Skin of body (tissue), 2 donors: ENCODE measurements around the gene RPS5. TPM values are rescaled to one million over a fixed set of nuclear protein-coding genes. Genes with fewer than 3 reads are reported as not detected.
"Not testable (repeated sequence)": the region's sequence is repeated elsewhere in the genome, so short reads cannot be mapped to it uniquely, and the experiment has no call there.

ENCODE experiments used
- DNase-seq: peaks from one replicate; lab custom pipeline; 2025; lab: John Stamatoyannopoulos, UW
- total RNA-seq: library from RNA; depleted of rRNA; stranded (reverse); fragments of >200 nt; gene quantifications from one replicate; pipeline ENCODE4 v1.2.3, GENCODE V29; 2014

RPS5 gene
- 1,739 TPM for total RNA-seq

DNA sequence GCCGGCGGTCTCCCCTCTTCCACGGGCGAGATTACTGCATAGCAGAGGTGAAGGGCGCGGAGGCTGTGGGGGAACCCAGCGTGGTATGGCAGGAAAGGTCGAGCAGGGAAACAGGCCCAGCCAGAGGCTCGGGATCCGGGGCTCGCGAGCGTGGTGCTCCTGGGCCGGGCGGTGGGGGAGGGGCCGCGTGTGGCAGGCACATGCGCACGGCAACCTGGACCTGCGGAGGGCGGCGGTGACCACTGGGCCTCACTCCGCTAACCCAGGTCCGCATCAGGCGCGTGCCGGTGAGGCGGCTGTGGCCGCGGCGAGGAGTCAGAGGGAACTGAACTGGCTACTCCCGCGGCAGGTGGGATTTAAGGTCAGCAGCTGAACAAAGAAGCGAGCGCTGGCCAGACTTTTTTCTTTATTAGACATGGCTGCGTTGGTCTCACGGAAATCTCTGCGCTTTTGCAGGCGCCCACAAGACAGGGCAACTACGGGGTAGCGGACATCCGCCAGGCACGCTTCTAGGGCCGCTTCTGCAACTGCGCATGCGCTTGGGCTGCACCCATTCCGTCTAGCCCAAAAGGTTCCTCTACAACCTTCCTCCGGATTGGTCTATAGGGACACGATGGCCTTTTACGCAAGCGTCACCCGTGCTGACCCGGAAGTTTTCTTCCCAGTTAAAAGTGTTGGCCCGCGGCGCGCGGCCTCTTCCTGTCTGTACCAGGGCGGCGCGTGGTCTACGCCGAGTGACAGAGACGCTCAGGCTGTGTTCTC is at the start of gene RPS5:
RPS5 (plus strand) TSS at position 694 of the 762 bp plus-strand sequence. CDS start 869 bp downstream, outside the sequence.
- DNase-seq, result peak; percentile 98

DNA sequence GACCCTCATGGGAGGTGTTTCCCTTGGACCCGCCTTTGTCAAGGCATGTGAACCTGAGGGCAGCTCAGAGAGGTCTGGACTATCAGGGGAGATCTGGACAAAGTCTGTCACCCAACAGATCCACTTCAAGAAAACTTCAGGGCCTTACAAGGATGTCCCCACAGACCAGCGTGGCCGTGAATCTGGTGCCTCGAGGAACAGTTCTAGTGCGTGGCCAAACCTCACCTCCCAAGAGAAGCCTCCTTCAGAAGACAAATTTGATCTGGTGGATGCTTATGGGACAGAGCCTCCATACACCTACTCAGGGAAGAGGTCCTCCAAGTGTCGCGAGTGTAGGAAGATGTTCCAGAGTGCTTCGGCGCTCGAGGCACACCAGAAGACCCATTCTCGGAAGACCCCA is 48.7 kb upstream of the RPS5 start:
- no peak for DNase-seq

DNA sequence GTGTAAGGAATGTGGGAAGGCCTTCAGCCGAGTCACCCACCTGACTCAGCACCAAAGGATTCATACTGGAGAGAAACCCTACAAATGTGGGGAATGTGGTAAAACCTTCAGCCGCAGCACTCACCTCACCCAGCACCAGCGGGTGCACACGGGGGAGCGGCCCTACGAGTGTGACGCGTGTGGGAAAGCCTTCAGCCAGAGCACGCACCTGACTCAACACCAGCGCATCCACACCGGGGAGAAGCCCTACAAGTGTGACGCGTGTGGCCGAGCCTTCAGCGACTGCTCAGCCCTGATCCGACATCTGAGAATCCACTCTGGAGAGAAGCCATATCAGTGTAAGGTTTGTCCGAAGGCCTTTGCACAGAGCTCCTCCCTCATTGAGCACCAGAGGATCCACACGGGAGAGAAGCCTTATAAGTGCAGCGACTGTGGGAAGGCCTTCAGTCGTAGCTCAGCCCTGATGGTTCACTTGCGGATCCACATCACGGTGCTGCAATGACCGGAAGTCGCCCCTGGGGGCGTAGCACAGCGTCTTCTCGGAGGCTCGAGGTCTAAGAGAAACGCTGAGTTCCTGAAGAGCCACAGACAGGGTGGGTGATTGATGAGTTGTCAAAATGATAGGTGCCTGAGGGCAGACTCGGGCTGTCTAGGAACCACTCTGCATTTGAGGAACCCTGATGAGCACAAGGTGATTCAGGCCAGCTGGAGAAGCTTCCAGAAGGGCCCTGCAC is 48.1 kb upstream of the RPS5 start:
- DNase-seq, result no peak

- DNase-seq, result no peak
Observed at GRCh38 chr19:58345558-58345957, 41.5 kb upstream of the RPS5 start.

GRCh38 chr19:58346961-58347929 is 39.8 kb upstream of the RPS5 start:
- DNase-seq, result peak; percentile 38

DNA sequence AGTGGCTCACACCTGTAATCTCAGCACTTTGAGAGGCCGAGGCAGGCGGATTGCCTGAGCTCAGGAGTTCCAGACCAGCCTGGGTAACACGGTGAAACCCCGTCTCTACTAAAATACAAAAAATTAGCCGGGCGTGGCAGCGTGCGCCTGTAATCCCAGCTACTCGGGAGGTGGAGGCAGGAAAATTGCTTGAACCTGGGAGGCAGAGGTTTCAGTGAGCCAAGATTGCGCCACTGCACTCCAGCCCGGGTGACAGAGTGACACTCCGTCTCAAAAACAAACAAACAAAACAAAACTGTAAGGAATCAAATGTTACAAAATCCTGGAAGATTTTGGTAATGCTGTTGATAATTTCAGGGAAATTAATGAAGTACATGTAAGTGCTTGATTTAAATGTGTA is 39.0 kb upstream of the RPS5 start:
- DNase-seq, result not testable (repeated sequence)

DNA sequence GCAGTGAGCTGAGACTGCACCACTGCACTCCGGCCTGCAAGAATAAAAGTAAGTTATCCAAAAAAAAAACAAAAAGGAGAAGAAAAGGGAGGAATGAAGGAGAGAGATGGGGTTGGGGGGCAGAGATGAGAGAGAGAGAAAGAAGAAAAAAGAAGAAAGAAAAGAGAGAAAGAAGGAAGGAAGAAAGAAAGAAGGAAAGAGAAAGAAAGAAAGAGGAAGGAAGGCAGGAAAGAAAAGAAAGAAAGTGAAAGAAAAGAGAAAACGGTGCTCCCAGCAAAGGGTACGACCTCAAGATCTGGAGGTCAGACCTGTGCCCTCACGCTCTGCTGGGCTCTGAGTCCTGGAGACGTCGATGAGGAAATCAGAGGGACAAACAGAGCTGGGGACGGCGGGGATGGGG is 37.5 kb upstream of the RPS5 start:
- DNase-seq, result no peak

GRCh38 chr19:58350001-58350861 is 36.8 kb upstream of the RPS5 start:
- DNase-seq, result no peak

- DNase-seq, result no peak
Observed at GRCh38 chr19:58350871-58351557, 36.1 kb upstream of the RPS5 start.

DNA sequence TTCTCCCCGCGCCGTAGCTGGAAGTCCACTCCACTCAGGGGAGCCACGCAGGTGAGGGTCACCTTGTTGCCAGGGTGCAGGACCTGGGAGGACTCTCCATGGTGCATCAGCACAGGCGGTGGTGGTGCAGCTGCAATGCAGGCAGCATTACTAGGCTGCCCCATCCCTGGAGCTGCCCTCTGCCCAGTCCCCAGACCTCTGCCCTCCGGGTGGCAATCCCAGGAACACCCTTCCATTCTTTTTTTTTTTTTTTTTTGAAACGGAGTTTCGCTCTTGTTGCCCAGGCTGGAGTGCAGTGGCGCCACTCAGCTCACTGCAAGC is 35.6 kb upstream of the RPS5 start:
- no peak for DNase-seq

DNA sequence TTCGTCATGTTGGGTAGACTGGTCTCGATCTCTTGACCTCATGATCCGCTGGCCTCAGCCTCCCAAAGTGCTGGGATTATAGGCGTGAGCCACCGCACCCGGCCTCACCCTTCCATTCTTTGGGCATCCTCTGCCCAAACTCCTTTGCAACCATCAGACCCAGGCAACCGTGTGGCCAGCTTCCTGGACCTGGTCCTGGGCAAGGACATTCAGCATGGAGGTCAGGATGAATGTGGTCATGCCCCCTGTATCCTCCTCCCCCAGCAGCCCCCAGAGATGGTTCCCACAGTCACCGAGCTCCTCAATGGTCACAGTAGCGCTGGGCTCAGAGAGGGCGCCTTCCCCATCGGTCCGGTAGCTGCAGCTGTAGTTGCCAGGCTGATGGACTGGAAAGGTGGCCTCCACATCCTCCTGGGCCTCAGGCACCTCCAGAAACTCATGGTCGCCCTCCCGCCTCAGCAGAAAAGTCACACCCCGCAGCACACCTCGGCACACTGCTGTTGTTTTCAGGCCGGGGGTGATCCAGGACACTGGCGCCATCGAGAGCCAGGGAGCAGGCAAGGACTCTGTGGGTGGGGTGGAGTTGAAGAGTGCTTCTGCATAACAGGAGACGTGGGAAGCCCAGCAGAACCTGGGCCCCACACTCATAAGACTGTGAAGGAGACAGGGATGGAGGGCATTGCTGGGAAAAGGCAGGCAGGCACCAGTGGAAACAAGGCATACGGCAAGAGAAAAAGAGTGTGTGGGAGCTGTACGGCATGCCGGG is 34.9 kb upstream of the RPS5 start:
- no peak for DNase-seq

DNA sequence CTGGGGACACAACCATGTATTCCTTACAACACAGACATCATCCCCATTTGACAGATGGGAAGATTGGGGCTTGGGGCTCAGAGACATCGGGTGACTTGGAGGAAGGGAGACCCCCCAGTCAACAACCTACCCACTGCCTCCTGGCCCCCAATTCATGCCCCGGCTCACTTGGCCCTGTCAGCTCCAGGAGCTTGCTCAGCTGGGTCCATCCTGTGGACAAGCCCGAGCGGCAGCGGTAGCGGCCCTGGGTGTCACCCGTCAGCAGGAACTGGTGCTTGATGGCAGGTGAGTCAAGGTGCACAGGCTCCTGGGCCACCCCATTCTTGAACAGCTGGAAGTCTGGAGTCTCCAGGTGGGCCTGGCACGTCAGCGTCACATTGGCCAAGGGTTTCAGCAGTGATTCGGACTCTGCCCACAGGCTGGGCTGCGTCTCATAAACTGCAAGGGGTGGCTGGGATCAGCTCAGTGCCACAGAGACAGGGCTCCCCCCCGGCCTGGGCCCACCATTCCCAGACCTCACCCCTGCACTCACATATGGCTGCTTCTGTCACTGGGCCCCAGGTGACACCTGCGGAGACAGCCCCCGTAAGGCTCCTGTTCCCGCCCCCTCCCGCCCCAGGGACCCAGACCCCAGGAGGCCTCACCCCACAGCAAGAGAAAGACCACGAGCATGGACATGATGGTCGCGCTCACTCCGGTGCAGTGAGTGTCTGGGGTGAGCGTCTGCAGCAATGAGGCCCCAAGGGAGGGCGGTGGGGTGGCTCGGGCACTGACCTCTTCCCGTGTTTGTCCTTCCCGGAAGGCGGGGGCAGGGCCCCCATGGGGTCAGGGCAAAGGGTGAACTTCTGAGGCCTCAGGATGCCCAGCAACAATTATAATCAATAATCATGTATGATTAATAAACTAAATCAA is 34.1 kb upstream of the RPS5 start, which contains the start of gene A1BG:
A1BG (minus strand) TSS at position 733 of the 912 bp plus-strand sequence; CDS start at position 678, 55 bp downstream.
- no peak for DNase-seq

- no peak for DNase-seq
Observed at GRCh38 chr19:58353717-58354477, 33.2 kb upstream of the RPS5 start.

DNA sequence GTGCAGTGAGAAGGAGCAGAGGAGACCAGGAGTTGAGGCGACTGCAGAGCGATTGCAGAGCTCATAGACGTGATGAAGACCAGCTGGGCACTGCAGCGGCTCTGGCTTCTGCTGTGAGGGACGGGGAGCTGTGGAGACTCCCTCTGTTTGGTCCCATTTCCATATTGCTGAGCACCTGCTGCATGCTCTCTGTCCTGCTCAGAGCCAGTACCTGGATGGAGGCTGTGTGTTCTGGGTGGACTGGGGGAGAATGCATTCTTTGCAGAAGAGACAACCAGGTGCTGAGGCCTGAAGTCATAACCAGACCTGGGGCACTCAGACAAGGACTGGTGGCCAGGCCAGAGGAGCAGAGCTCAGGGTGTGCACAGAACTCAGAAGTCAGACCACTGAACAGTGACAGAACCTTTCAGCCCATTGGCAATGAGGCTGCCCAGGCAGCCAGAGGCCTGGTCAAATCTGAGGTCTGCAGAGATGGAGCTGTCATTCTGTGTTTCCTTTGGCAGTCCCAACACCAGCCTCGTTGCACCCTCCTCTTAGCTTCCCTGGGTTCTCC is 32.5 kb upstream of the RPS5 start:
- no peak for DNase-seq

DNA sequence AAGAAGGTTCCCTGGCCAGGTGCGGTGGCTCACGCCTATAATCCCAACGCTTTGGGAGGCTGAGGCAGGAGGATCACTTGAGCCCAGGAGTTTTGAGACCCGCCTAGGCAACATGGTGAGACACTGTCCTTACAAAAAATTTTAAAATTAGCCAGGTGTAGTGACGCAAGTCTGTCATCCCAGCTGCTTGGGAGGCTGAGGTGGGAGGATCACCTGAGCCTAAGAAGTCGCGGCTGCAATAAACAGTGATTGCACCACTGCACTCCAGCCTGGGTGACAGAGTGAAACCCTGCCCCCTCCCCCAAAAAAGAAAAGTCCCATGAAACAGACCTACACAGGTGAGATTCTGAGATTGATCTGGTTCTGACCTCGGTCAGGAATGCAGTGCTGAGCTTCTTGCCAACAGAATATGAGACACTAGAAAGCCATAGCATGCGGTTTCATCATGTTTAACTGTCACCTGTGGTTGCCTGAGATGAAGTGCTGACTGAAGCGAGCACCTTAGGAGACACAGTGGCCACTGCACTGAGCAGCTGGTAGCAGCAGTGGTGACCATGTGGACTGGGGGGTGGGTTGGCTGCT is 31.8 kb upstream of the RPS5 start:
- DNase-seq, result no peak

GRCh38 chr19:58355908-58356765 is 30.9 kb upstream of the RPS5 start:
- no peak for DNase-seq
